ENCODE results near the gene CCDC82.

CCDC82 gene

DNA sequence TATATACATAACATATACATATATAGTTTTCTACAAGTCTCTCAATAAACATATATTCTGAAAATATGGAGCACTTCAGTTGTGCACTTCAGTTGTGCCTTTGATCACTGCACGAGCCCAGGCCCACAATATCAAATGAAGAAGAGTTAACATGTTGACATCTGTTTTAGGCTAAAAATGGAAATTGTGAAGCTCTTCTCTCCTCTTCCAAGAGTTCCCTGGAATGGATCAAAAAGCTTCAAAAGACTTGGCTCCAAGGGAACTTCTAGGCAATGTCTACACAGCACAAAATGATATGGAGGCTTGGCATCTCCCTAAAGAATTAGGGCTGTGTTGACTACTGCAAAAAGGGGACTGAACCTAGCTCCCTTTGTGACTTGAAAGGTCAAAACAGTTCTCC lies 83.6 kb downstream of the CCDC82 start:
- DNase-seq = no peak

GRCh38 chr11:96303980-96304379 lies 85.7 kb downstream of the CCDC82 start:
- DNase-seq = no peak

DNA sequence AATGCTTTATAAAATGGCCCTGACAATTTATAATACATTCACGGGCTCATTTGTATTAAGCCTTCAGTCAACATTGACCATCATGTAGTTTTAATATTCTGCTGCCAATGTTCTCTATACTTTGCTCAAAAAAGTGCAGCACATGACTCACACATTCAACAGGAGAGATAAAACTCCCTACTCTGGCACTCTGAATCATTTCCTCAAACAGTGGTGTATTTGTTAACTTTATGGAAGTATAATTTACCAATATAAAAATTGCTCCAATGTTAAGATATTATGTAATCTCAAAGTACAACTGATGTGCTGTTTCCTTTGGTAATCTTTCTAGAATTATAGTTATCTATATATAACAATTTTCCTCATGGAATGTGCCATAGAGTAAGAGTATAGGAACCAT lies 86.6 kb downstream of the CCDC82 start:
- peak; percentile 77 for DNase-seq
